IgD-negative memory B cell (primary cell): ENCODE measurements around the gene SLC25A44. TPM values are rescaled to one million over a fixed set of nuclear protein-coding genes. Genes with fewer than 3 reads are reported as not detected.
A peak's percentile ranks its signal among the peaks of the same experiment; 100 is the strongest.

Experiments
- H3K27ac Mint-ChIP-seq, 3 donors: one replicate each; pipeline ENCODE4 v1.8.0; 2020 to 2022; ENCODE audit warnings: mild to moderate bottlenecking in 3 of 3, mixed read lengths in 3 of 3, moderate library complexity in 1 of 3
- H3K27me3 Mint-ChIP-seq: one replicate; pipeline ENCODE4 v1.8.0; 2021; ENCODE audit warnings: mixed read lengths
- H3K36me3 Mint-ChIP-seq: one replicate; pipeline ENCODE4 v1.8.0; 2020; ENCODE audit warnings: mild to moderate bottlenecking, mixed read lengths
- H3K4me1 Mint-ChIP-seq, 3 donors: one replicate each; pipeline ENCODE4 v1.8.0; 2020 to 2022; ENCODE audit warnings: mixed read lengths in 3 of 3, mild to moderate bottlenecking in 1 of 3
- H3K4me3 Mint-ChIP-seq, 4 donors: one replicate each; pipeline ENCODE4 v1.8.0; 2020 to 2022; ENCODE audit warnings: mild to moderate bottlenecking in 4 of 4, mixed read lengths in 4 of 4, moderate library complexity in 3 of 4
- H3K9me3 Mint-ChIP-seq, 3 donors: one replicate each; pipeline ENCODE4 v1.8.0; 2020 to 2021; ENCODE audit warnings: mixed read lengths in 3 of 3, mild to moderate bottlenecking in 1 of 3
- polyA plus RNA-seq: library from polyadenylated mRNA; unstranded; fragments of 300-500 nt; fragmentation: Illumina TruSeq; gene quantifications from one replicate; pipeline ENCODE4 v1.2.3, GENCODE V29; 2021

Gene SLC25A44
- polyA plus RNA-seq, 1 donor from 2014 or later, result 16.6 TPM

DNA sequence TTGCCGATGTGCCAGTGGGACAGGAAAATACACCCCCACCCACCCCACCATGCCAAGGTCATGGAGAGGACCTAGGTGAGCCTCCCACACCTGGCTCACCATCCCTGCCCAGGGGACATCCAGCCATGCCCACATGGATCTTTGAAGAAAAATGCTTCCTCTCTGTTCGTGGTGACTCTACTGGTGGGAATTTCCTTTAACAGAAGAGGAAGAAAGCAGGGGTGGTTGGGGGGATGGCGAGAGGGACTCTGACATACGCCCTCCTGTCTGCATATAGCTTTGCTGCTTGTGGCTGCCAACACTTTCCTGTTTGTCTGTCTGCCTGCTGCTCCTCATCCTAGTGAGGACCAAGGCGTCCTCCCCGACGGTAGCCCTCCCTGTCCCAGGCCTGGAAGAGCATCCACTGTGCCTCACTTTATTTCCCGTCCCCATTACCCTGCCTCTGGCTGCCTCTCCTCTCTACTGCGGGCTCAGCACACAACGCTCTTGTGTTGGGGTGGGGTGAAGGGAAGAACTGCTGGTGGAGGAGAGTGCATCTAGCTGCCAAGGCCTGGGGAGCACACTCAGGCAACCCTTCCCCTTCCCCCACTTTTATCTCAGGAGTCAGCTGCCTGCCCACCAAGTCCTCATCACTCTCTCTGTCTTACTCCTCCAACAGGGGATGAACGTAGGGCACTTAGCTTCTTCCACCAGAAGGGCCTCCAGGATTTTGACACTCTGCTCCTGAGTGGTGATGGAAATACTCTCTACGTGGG is 38.0 kb upstream of the SLC25A44 start:
- H3K4me3 Mint-ChIP-seq, result peak overlapping the region in 2 of 4 donors; percentile 39 to 76
- peaks cover 51 to 62% (median 55%) of the 10 kb centered on the region in 3 donors for H3K4me1 Mint-ChIP-seq
- H3K36me3 Mint-ChIP-seq, result peaks cover 5% of the 10 kb centered on the region
- peak overlapping the region in 2 of 3 donors; percentile 9 to 44 for H3K27ac Mint-ChIP-seq
- no peaks in the 10 kb centered on the region for H3K9me3 Mint-ChIP-seq
- H3K27me3 Mint-ChIP-seq, result peaks cover 59% of the 10 kb centered on the region

DNA sequence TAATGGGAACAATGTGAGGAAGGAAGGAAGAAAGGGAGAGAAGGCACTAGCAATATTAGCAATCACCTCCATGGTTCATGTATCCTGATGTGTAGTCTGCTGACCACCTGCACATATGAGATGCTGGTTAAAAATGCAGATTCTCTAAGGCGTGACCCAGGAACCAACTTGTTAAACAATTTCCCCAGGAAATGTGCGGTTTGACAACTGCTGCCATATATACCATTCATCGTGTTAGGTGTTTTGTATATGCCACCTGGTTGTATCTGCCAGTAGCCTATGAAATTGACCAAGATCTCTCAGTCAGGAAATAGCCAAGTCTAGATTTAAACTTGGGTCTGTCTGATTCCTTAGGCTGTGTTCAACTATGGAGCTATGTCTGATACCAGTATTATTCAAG is 36.4 kb upstream of the SLC25A44 start:
- Mint-ChIP-seq H3K4me1 (peaks cover 44 to 54% (median 47%) of the 10 kb centered on the region in 3 donors), H3K27ac (peak overlapping the region in 2 of 3 donors; percentile 4 to 17), H3K36me3 (peaks cover 5% of the 10 kb centered on the region), H3K27me3 (peaks cover 59% of the 10 kb centered on the region), H3K4me3 (peak overlapping the region in 2 of 4 donors; percentile 75 to 77), H3K9me3 (no peaks in the 10 kb centered on the region)

DNA sequence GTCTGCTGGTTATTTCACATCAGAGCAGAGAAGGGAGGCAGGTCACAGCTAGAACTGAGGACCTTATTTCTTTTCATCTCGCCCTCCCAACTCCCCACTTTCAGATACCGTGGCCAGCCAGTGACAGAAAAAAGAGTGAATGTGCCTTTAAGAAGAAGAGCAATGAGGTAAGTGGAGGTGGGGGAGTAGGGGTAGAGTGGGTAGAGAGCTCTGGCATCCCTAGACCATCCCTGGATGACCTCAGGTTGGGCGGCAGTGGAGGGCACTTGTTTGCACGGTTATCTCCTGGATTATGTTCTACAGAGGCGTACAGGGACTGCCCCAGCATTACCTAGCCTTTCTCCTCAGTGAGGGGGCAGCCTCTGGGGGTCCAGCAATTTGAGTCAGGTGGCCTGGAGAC is 35.9 kb upstream of the SLC25A44 start:
- Mint-ChIP-seq H3K36me3 (peaks cover 5% of the 10 kb centered on the region), H3K27me3 (peaks cover 59% of the 10 kb centered on the region), H3K9me3 (no peaks in the 10 kb centered on the region), H3K4me1 (peaks cover 44 to 53% (median 47%) of the 10 kb centered on the region in 3 donors), H3K27ac (peak overlapping the region in 2 of 3 donors; percentile 4 to 17), H3K4me3 (peak overlapping the region in 2 of 4 donors; percentile 75 to 77)

DNA sequence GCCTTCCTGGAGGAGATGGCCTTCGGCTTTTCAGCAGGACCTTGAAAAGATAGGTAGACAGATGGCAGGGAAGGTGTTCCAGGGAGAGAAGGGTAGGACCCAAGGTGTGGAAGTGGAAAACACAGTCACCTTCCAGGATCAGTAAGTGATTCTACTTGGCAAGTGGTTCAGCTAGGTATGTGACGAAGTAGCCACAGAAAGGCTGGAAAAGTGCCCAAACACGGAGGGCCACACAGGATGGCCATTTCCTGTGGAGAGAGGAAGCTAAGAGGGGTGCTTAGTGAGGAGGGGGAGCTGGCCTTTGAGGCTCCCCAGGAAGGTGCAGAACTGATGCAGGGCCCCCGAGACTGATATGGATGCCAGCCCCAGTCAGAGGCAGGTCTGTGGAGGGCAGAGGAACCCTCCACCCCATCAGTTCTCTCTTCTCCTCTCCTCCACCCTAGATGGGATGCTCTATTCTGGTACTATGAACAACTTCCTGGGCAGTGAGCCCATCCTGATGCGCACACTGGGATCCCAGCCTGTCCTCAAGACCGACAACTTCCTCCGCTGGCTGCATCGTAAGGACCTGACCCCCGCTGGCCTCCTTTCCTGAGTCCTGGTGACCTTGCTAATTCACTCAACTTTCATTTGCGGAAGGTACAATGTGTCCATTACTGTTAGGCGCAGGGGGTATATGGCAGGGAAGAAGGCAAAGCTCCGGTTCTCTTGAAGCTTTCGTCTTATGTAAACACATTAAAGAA is 33.7 kb upstream of the SLC25A44 start:
- peak overlapping the region in 2 of 4 donors; percentile 64 to 78 for H3K4me3 Mint-ChIP-seq
- peaks cover 54% of the 10 kb centered on the region for H3K27me3 Mint-ChIP-seq
- no peaks in the 10 kb centered on the region for H3K9me3 Mint-ChIP-seq
- peaks cover 5% of the 10 kb centered on the region for H3K36me3 Mint-ChIP-seq
- peak overlapping the region in 1 of 3 donors; percentile 93 for H3K27ac Mint-ChIP-seq
- peaks cover 37 to 41% (median 38%) of the 10 kb centered on the region in 3 donors for H3K4me1 Mint-ChIP-seq

DNA sequence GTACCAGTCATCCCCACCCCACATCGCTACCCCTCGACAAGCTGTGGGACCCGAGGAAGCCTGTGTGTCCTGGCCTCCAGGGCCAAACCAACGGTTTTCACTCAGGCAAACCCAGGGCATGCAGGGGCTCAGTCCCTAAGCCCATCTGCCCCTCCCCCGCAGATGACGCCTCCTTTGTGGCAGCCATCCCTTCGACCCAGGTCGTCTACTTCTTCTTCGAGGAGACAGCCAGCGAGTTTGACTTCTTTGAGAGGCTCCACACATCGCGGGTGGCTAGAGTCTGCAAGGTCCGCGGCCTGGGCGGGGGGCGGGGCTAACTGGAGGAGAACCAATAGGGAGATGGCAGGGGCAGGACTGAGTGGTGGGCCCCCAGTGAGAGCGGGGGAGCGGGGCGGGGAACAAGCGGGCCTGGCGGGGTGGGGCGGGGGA is 33.1 kb upstream of the SLC25A44 start:
- Mint-ChIP-seq H3K9me3 (peaks cover 0 to 2% (median 0%) of the 10 kb centered on the region in 3 donors), H3K4me3 (peak overlapping the region in 1 of 4 donors; percentile 64), H3K4me1 (peaks cover 35 to 37% (median 36%) of the 10 kb centered on the region in 3 donors), H3K27ac (no peak overlapping the region), H3K27me3 (peaks cover 51% of the 10 kb centered on the region), H3K36me3 (peaks cover 5% of the 10 kb centered on the region)

DNA sequence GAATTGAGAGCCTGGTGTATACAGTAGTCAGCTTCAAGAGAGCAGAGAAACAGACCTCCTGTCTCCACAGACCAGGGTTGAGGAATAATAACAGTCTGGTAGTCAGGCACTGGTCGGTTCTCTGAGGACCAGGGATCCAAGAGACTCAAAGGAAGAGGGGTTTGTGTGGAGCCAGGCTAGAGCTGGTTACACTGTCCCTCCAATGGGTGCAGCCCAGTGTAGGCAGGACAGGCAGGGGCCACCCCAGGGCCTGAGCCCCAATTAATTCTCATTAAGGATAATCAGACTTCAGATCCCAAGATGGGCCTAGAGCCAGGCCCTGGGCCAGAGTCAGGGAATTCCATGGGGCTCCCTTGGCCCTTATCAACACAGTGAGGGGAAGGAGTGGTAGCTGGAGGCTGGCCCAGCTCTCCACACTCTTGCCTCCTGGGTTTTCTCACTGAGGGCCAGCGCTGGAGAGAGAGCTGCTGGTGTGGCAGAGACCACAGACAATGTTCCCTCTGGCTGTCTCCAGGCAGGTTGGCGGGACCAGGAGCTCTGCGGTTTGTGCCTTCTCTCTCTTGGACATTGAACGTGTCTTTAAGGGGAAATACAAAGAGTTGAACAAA is 31.4 kb upstream of the SLC25A44 start:
- Mint-ChIP-seq H3K4me1 (peaks cover 20 to 25% (median 24%) of the 10 kb centered on the region in 3 donors), H3K4me3 (peak overlapping the region in 1 of 4 donors; percentile 33), H3K36me3 (peaks cover 5% of the 10 kb centered on the region), H3K27ac (no peak overlapping the region), H3K9me3 (peaks cover 0 to 2% (median 0%) of the 10 kb centered on the region in 3 donors), H3K27me3 (peaks cover 39% of the 10 kb centered on the region)

DNA sequence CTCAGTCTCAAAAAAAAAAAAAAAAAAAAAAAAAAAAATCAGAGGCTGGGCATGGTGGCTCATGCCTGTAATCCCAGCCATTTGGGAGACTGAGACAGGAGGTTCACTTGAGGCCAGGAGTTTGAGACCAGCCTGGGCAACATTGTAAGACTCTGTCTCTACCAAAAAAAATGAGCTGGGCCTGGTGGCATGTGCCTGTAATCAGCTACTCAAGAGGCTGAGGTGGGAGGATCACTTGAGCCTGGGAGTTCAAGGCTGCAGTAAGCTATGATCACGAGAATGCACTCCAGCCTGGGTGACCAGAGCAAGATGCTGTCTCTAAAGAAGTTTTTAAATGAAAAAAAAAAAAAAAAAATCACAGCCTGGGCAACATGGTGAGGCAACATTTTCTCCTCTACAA is 30.2 kb upstream of the SLC25A44 start:
- no peak overlapping the region for H3K27ac Mint-ChIP-seq
- H3K4me1 Mint-ChIP-seq, result peaks cover 8 to 13% (median 12%) of the 10 kb centered on the region in 3 donors
- peaks cover 5% of the 10 kb centered on the region for H3K36me3 Mint-ChIP-seq
- peaks cover 0 to 2% (median 0%) of the 10 kb centered on the region in 3 donors for H3K9me3 Mint-ChIP-seq
- peaks cover 29% of the 10 kb centered on the region for H3K27me3 Mint-ChIP-seq
- no peak overlapping the region for H3K4me3 Mint-ChIP-seq

DNA sequence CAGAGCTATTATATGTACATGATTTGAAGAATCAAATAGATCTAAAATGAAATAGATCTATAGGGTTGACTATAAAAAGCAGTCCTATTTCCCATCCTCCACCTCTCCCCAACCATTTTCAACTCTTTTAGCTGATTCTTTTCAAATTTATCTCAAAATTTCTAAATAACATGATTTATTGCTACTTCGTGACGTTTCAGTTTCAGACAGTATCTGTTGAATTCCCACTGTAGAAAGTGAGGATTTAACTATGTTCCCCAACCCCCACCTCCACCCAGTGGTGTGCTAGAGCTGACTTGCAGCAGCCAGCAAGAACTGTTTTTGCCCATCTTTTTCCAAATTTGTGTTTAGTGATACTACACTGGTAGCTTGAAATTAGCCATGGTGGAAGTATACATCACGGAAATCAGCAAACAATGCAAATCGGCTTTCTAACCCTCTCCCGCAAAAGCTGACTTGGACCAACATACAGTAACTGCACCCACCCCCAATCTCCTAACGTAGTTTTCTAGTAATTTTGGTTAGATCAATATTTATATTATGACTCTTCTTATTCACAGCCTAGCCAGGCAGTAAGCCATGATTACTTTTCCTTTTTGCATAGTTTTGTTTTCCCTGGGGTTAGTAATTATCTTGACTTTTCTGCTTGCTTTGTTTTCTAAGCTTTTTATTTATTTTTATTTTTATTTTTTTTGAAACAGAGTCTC is 29.6 kb upstream of the SLC25A44 start:
- no peak overlapping the region for H3K27ac Mint-ChIP-seq
- peaks cover 4 to 9% (median 8%) of the 10 kb centered on the region in 3 donors for H3K4me1 Mint-ChIP-seq
- peak overlapping the region in 2 of 4 donors; percentile 6 to 17 for H3K4me3 Mint-ChIP-seq
- peaks cover 26% of the 10 kb centered on the region for H3K27me3 Mint-ChIP-seq
- H3K36me3 Mint-ChIP-seq, result peaks cover 3% of the 10 kb centered on the region
- peaks cover 0 to 2% (median 0%) of the 10 kb centered on the region in 3 donors for H3K9me3 Mint-ChIP-seq

DNA sequence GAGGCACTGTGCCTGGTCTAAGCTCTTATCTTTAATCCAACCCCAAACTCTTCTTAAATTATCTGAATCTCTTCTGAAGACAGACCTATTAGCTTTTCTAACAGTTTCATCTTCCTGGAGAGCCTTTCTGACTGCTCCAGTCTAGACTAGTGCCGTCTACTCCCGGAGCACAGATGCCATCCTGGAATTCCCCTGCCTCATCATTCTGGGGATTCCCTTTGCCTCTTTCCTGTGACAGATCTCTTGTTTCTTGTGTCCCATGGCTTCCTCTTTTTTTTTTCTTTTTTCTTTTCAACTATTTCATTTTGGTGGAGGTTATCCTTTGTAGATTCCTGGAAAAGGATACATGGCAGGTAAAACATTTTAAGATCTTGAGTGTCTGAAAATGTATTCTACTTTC is 28.8 kb upstream of the SLC25A44 start:
- no peaks in the 10 kb centered on the region for H3K36me3 Mint-ChIP-seq
- peaks cover 0 to 2% (median 0%) of the 10 kb centered on the region in 3 donors for H3K9me3 Mint-ChIP-seq
- H3K27me3 Mint-ChIP-seq, result peaks cover 20% of the 10 kb centered on the region
- H3K27ac Mint-ChIP-seq, result peak overlapping the region in 1 of 3 donors; percentile 60
- H3K4me3 Mint-ChIP-seq, result peak overlapping the region in 1 of 4 donors; percentile 35
- H3K4me1 Mint-ChIP-seq, result peaks cover 1 to 8% (median 5%) of the 10 kb centered on the region in 3 donors

DNA sequence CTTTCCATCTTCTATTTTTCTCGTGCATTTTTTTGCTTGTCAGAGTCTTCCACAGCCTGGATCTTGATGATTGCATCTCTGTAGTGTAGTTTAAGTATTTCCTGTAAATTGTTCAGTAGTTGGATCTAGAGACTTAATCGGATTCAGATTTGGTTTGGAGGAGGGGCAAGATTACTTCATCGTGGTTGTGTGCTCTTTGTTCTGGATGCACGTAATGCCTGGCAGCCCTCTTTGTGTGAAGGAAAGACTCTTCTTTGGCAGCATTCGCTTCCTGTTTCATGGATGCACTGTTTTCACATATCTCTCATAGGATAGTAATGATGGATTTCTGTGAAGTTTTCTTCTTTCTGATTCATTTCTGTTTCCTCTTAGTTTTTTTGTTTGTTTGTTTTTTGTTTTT is 26.4 kb upstream of the SLC25A44 start:
- H3K36me3 Mint-ChIP-seq, result no peaks in the 10 kb centered on the region
- peaks cover 0 to 5% (median 3%) of the 10 kb centered on the region in 3 donors for H3K4me1 Mint-ChIP-seq
- H3K27me3 Mint-ChIP-seq, result peaks cover 6% of the 10 kb centered on the region
- H3K4me3 Mint-ChIP-seq, result no peak overlapping the region
- H3K9me3 Mint-ChIP-seq, result peaks cover 0 to 2% (median 0%) of the 10 kb centered on the region in 3 donors
- H3K27ac Mint-ChIP-seq, result no peak overlapping the region

DNA sequence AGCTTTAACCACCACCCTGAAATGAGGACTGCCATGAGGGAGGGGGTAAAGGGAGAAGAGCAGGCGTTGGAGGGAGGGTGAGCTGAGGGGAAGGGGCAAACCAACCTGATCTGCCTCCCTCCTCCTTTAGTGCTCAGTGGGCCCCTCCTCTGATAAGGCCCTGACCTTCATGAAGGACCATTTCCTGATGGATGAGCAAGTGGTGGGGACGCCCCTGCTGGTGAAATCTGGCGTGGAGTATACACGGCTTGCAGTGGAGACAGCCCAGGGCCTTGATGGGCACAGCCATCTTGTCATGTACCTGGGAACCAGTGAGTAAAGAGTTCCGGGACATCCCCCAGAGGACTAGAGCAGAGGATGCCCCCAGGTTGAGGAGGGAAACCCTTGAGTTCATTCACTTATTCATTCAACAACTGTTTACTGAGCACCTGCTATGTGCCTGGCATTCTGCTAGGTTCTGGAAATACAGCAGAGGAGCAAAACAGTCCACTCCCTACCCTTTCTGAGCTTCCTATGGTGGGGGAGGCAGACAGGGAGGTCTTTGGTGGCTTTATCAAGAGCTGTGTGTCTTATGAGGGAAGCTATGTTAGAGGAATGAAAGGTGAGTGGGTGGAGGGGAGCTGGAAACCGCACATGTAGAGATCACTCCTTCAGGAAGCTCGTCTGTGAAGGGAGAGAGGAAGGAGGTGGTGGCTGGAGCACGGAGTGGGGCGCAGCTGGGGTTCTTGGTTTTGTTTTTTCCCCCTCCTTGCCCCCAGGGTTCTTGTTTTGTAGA is 21.0 kb upstream of the SLC25A44 start:
- Mint-ChIP-seq H3K27ac (no peak overlapping the region), H3K27me3 (peaks cover 14% of the 10 kb centered on the region), H3K36me3 (peaks cover 1% of the 10 kb centered on the region), H3K9me3 (no peaks in the 10 kb centered on the region), H3K4me1 (peaks cover 0 to 4% (median 0%) of the 10 kb centered on the region in 3 donors), H3K4me3 (peak overlapping the region in 1 of 4 donors; percentile 12)

DNA sequence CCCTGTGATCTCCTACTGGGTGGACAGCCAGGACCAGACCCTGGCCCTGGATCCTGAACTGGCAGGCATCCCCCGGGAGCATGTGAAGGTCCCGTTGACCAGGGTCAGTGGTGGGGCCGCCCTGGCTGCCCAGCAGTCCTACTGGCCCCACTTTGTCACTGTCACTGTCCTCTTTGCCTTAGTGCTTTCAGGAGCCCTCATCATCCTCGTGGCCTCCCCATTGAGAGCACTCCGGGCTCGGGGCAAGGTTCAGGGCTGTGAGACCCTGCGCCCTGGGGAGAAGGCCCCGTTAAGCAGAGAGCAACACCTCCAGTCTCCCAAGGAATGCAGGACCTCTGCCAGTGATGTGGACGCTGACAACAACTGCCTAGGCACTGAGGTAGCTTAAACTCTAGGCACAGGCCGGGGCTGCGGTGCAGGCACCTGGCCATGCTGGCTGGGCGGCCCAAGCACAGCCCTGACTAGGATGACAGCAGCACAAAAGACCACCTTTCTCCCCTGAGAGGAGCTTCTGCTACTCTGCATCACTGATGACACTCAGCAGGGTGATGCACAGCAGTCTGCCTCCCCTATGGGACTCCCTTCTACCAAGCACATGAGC is 17.2 kb upstream of the SLC25A44 start:
- Mint-ChIP-seq H3K4me1 (peaks cover 0 to 4% (median 3%) of the 10 kb centered on the region in 3 donors), H3K27me3 (peaks cover 12% of the 10 kb centered on the region), H3K9me3 (no peaks in the 10 kb centered on the region), H3K27ac (no peak overlapping the region), H3K4me3 (no peak overlapping the region), H3K36me3 (peaks cover 1% of the 10 kb centered on the region)

DNA sequence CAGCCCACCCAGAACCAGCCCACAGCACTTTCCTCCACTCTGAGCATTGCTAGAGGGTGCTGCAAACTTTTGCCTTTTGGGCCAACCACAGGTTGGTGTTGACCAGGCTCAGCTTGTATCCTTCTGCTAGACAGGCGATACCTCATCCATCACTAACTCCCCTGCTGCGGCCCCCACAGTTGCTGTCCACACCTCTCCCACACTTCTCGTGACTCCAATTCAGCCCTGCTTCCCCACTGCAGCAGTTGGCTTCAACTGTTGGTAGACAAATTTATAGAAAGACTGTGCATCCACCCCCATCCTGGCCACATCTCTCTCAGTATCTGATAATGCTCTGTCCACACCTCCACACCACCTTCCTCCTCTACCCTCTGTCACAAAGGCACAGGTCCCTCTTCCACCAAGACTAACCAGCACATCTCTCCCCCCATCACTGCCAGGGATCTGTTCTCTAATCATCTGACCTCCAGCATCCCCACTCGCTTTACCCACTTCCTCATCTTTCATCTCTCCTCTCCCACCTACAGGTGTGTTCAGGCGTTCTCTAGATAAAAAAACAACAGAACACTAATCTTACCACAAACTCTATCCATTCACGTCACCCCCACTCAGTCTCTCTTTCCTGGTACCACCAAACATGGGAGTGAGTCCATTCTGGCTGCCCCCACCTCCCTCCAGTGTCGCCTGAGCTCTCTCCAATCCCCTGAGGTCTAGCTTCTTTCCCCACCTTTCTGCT is 15.8 kb upstream of the SLC25A44 start:
- Mint-ChIP-seq H3K27me3 (peaks cover 8% of the 10 kb centered on the region), H3K9me3 (no peaks in the 10 kb centered on the region), H3K4me3 (no peak overlapping the region), H3K36me3 (peaks cover 1% of the 10 kb centered on the region), H3K27ac (no peak overlapping the region), H3K4me1 (peaks cover 0 to 4% (median 3%) of the 10 kb centered on the region in 3 donors)
